HFF-Myc (cell line): ENCODE measurements around the gene MUCL3.

Source experiments
- DNase-seq: peaks from one replicate; pipeline ENCODE4 v3.0.0-alpha.2; 2011; ENCODE audit warnings: low read depth; ENCODE audit errors: extremely low read depth
- H3K4me3 ChIP-seq: replicated peaks from 2 replicates; pipeline ENCODE4 v1.5.1; 2011; ENCODE audit warnings: low read depth, mild to moderate bottlenecking, control low read depth, low read length
- CTCF ChIP-seq: IDR thresholded peaks from 2 replicates; pipeline ENCODE4 v1.5.1; 2012; ENCODE audit warnings: mild to moderate bottlenecking, low read depth, low read length, control low read depth; ENCODE audit errors: missing control alignments

Gene MUCL3

GRCh38 chr6:30931272-30931671, 9.5 kb upstream of the MUCL3 start:
- H3K4me3 ChIP-seq, result no peak overlapping the region
- no peak for TF ChIP-seq CTCF
- no peak for DNase-seq

- TF ChIP-seq CTCF, result no peak
- H3K4me3 ChIP-seq, result no peak within 1 kb of the TSS
- no peak for DNase-seq
Observed at GRCh38 chr6:30931969-30932645, 8.7 kb upstream of the MUCL3 start, which contains the start of gene SFTA2. SFTA2 (minus strand) TSS chr6:30932170; CDS start chr6:30932096, 74 bp downstream.

GRCh38 chr6:30932665-30933365, 8.0 kb upstream of the MUCL3 start:
- H3K4me3 ChIP-seq, result no peak overlapping the region
- no peak for TF ChIP-seq CTCF
- DNase-seq, result no peak

GRCh38 chr6:30935018-30935417, 5.8 kb upstream of the MUCL3 start:
- H3K4me3 ChIP-seq, result no peak overlapping the region
- no peak for TF ChIP-seq CTCF
- DNase-seq, result no peak

- DNase-seq, result no peak
- TF ChIP-seq CTCF, result no peak
Observed at GRCh38 chr6:30937265-30937664, 3.5 kb upstream of the MUCL3 start.

GRCh38 chr6:30938730-30939129, 2.0 kb upstream of the MUCL3 start:
- H3K4me3 ChIP-seq, result no peak overlapping the region
- no peak for TF ChIP-seq CTCF
- DNase-seq, result no peak

More at GRCh38 chr6:30937265-30937664, 3.5 kb upstream of the MUCL3 start:
- no peak overlapping the region for H3K4me3 ChIP-seq
